ENCODE data around the gene SINHCAF.

The SINHCAF gene

GRCh38 chr12:31278424-31278823 is 47.5 kb downstream of the SINHCAF start:
- Histone ChIP-seq H3K36me3 (ENCODE audit: insufficient read depth, low read length) (peaks cover 56% of the 10 kb centered on the region), H3K4me2 (ENCODE audit: low read length) (no peak overlapping the region), H3K27ac (ENCODE audit: low read depth, low read length, poor library complexity, severe bottlenecking) (no peak overlapping the region)

GRCh38 chr12:31277081-31277480 is 48.9 kb downstream of the SINHCAF start:
- TF ChIP-seq EZH2 (IDR thresholded peaks at IDR 0.05; ENCODE audit: borderline replicate concordance, low read length) = no peak
- TF ChIP-seq CTCF (IDR thresholded peaks at IDR 0.05; ENCODE audit: low read length) = no peak

More at GRCh38 chr12:31278424-31278823, 47.5 kb downstream of the SINHCAF start:
- Histone ChIP-seq H3K27me3 (ENCODE audit: insufficient read depth, low read length) (no peaks in the 10 kb centered on the region), H3K4me1 (ENCODE audit: insufficient read depth, low read length, severe bottlenecking) (no peaks in the 10 kb centered on the region), H3K9me2 (ENCODE audit: low read depth, low read length) (no peaks in the 10 kb centered on the region), H3F3A (ENCODE audit: insufficient read depth, low read length) (no peaks in the 10 kb centered on the region), H3K79me2 (ENCODE audit: insufficient read depth, low read length) (no peaks in the 10 kb centered on the region), H4K20me1 (ENCODE audit: insufficient read depth, low read length) (no peaks in the 10 kb centered on the region), H3K4me3 (ENCODE audit: low read depth, low read length, poor library complexity, severe bottlenecking) (no peak overlapping the region), H3K9ac (ENCODE audit: low read length) (no peak overlapping the region), H2AFZ (ENCODE audit: low read length) (no peak overlapping the region), H3K9me3 (ENCODE audit: low read length) (no peaks in the 10 kb centered on the region)
- TF ChIP-seq EZH2 (IDR thresholded peaks at IDR 0.05; ENCODE audit: borderline replicate concordance, low read length) (no peak), CTCF (IDR thresholded peaks at IDR 0.05; ENCODE audit: low read length) (no peak)

GRCh38 chr12:31275491-31275890 is 50.5 kb downstream of the SINHCAF start:
- Histone ChIP-seq H3K4me3 (ENCODE audit: low read depth, low read length, poor library complexity, severe bottlenecking) (no peak overlapping the region), H3K79me2 (ENCODE audit: insufficient read depth, low read length) (no peaks in the 10 kb centered on the region), H3F3A (ENCODE audit: insufficient read depth, low read length) (no peaks in the 10 kb centered on the region), H3K4me1 (ENCODE audit: insufficient read depth, low read length, severe bottlenecking) (no peaks in the 10 kb centered on the region), H2AFZ (ENCODE audit: low read length) (no peak overlapping the region), H3K9me2 (ENCODE audit: low read depth, low read length) (no peaks in the 10 kb centered on the region), H3K4me2 (ENCODE audit: low read length) (no peak overlapping the region), H3K9me3 (ENCODE audit: low read length) (no peaks in the 10 kb centered on the region), H3K27ac (ENCODE audit: low read depth, low read length, poor library complexity, severe bottlenecking) (no peak overlapping the region), H3K36me3 (ENCODE audit: insufficient read depth, low read length) (peaks cover 46% of the 10 kb centered on the region; the same call in 1 of the 2 replicates), H4K20me1 (ENCODE audit: insufficient read depth, low read length) (no peaks in the 10 kb centered on the region), H3K9ac (ENCODE audit: low read length) (no peak overlapping the region), H3K27me3 (ENCODE audit: insufficient read depth, low read length) (no peaks in the 10 kb centered on the region)
- no peak for TF ChIP-seq CTCF (IDR thresholded peaks at IDR 0.05; ENCODE audit: low read length)
- no peak for TF ChIP-seq EZH2 (IDR thresholded peaks at IDR 0.05; ENCODE audit: borderline replicate concordance, low read length)

More at GRCh38 chr12:31277081-31277480, 48.9 kb downstream of the SINHCAF start:
- Histone ChIP-seq H3K9me3 (ENCODE audit: low read length) (no peaks in the 10 kb centered on the region), H3K36me3 (ENCODE audit: insufficient read depth, low read length) (peaks cover 43% of the 10 kb centered on the region; the same call in 1 of the 2 replicates), H3K27me3 (ENCODE audit: insufficient read depth, low read length) (no peaks in the 10 kb centered on the region), H3F3A (ENCODE audit: insufficient read depth, low read length) (no peaks in the 10 kb centered on the region), H3K4me2 (ENCODE audit: low read length) (no peak overlapping the region), H4K20me1 (ENCODE audit: insufficient read depth, low read length) (no peaks in the 10 kb centered on the region), H2AFZ (ENCODE audit: low read length) (no peak overlapping the region), H3K9me2 (ENCODE audit: low read depth, low read length) (no peaks in the 10 kb centered on the region), H3K27ac (ENCODE audit: low read depth, low read length, poor library complexity, severe bottlenecking) (no peak overlapping the region), H3K4me1 (ENCODE audit: insufficient read depth, low read length, severe bottlenecking) (no peaks in the 10 kb centered on the region), H3K9ac (ENCODE audit: low read length) (no peak overlapping the region), H3K79me2 (ENCODE audit: insufficient read depth, low read length) (no peaks in the 10 kb centered on the region), H3K4me3 (ENCODE audit: low read depth, low read length, poor library complexity, severe bottlenecking) (no peak overlapping the region)
